HL-60/S4 treated with retinoic acid at 250 ng/mL for 4 days and 3 days (cell line): ENCODE data around the gene PRSS38.

Experiments
- in situ Hi-C: fragments of 300-500 bp; cut with MboI; formaldehyde crosslinking; loops from 2 replicates; pipeline ENCODE4 v1.7.0; 2022; ENCODE audit warnings: low sequenced_read_pairs

The PRSS38 gene

DNA sequence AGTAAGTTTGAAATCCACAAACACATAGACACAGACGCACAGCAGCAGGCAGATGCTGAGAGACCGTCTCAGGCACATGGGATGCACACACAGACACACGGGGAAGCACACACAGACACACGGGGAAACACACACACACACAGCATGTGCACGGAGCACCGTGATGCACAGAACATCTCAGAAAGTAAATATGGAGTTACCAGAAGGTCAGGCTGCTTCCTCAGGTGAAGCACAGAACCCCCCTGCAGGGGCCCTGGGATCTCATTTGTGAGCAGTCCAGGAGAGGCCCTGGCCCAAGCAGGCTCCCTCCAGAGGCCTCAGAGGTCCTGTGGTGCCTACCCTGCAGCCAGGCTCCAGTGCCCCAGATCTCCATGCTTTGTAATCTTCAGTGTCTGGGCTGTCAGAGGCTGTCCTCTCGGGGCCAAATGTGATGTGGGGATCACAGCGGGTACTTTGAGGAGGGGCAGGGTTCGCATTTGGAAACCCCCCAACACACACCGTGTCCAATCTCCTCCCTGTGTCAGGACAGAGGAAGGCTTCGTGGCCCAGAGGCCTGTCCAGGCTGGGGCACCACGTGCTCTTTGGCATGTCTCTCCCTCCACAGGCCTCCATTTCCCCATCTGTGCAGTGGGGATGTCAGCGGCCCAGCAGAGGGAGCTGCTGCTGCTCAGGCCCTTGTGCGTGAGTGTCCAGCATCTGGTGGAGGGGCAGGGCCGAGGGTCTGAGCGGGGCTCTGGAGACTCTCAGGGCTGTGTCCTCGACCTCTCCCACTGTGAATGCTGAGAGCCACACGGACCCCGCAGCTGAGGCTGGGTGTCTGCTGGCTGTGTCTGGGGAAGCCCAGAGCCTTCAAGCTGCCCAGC is 23.0 kb upstream of the PRSS38 start:
- in situ Hi-C loops, result no loop called here

GRCh38 chr1:227793079-227793947 is 22.2 kb upstream of the PRSS38 start:
- in situ Hi-C loops, result no loop called here

DNA sequence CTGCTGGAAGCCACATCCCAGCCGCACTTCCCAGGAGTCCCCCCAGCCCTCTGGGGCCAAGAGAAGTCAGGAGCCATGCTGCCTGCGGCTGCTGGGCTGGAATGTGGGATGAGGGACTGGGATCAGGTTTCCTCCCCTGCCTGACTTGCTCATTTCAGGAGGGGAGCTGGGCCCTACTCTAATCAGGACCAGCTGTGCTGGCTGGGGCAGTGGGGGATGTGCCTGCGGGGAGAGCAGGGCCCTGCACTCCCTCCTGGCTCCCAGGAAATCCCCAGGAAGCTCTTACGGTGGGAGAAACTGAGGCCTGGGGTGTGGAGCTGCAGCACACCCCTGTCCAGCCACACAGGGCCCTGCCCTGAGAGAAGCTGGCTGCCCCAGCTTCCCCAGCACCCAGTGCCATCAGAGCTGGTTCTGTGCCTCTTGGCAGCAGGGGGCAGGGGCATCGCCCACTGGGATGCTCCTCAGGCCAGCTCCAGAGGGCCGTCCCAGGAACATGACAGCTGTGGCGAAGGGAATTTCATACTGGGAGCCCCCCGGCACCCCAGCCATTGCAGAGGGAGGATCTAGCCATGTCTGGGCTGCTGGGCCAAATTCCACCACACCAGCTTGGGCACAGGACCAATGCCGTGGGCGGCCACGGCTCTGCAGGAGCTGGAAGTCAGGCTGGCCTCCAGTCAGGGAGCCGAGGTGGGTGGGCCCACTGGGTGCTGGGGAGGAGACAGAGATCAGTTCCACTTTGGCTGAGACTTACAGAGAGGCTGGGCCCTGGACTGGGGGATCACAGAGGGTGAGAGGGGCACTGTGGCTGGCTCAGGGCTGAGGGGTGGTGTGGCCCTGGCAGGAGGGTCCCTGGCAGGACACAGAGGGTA is 21.3 kb upstream of the PRSS38 start:
- in situ Hi-C loops, result no loop called here

GRCh38 chr1:227794817-227795192 is 20.7 kb upstream of the PRSS38 start:
- in situ Hi-C loops, result no loop called here

GRCh38 chr1:227795732-227796131 is 19.7 kb upstream of the PRSS38 start:
- in situ Hi-C loops, result no loop called here

DNA sequence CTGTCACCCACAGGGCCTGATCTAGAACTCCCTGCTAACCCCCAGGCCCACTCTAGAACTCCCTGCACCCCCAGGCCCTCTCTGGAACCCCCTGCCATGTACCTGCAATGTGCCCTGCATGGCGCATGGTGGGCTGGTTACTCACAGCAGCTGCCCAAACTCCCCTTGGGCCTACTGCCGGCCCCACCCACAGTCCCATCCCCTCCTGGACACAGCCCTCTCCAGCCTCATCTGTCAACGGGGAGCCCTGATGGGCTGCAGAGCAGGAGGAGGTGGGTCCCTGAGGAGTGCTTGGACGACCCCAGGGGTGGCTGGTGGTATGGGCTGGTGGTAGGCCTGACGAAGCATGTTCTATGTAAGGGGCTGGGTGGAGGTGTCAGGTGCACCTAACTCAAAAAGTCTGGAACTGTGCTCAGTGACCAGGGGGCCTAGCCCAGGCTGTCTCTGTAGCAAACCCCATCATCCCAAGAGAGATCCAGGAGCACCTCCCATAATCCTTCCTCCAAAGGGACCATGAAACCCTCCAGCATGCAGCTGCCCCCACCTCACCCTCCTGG is 19.0 kb upstream of the PRSS38 start:
- in situ Hi-C loops, result no loop called here

GRCh38 chr1:227797144-227797543 is 18.3 kb upstream of the PRSS38 start:
- in situ Hi-C loops, result no loop called here

DNA sequence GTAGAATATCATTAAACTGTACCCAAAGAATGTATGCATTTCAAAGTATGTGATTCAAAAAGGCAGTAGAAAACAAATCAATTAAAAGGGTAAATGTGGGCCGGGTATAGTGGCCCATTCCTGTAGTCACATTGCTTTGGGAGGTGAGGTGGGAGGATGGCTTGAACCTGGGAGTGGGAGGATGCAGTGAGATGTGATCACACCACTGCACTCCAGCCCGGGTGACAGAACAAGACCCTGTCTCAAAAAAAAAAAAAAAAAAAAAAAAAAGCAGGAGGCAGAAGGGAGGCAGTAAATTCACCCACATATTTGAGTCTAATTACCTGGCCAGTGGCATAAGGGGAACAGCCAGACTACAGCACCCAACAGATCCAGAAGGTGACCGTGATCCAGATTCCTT is 17.9 kb upstream of the PRSS38 start:
- in situ Hi-C loops, result no loop called here

DNA sequence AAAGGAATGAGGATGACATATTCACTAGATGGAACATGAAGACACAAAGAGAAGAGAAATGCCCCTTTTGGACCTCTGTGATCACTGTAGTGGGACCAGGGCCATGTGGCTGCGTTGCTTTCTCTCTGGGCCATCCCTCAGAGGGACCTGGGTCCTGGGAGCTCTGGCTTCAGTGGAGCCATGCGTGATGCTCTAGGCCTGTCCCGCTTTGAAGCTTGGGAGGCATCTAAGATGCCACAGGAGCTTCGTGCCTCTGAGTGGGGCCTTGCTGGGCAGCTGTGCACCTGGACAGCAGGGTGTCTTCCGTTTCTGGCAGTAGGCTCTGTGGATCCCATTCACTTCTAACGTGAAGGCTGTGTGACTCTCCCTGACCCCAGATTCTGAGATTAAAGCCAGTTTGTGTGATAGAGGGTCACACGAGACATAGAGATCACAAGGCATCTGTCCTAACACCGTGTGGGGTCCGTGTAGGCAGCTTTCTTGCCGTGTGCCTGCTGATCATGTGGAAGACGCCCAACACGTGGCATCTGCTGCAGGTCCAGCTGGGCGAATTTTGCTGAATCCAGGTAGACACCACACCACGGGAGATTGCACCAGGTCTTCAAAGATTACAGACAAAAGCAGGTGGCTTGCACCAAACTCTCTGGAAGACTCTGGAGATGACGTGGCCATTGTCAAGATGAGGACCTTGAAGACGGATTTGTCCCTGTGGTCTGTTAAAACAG is 17.2 kb upstream of the PRSS38 start:
- in situ Hi-C loops, result no loop called here

DNA sequence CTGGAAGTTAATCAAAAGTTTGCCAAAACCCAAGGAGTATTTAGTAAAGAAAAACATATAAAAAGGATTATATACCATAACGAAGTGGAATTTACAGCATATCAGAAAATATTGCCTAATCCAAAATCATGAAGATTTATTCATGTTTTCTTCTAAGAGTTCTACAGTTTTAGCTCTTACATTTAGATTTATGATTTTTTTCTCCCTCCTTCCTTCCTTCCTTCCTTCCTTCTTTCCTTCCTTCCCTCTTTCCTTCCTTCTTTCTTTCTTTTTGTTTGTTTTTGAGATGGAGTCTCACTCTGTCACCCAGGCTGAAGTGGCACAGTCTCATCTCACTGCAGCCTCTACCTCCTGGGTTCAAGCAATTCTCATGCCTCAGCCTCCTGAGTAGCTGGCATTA is 15.7 kb upstream of the PRSS38 start:
- in situ Hi-C loops, result no loop called here

- in situ Hi-C loops, result no loop called here
Measured at GRCh38 chr1:227803933-227804332, 11.5 kb upstream of the PRSS38 start.

- in situ Hi-C loops, result no loop called here
Measured at GRCh38 chr1:227805606-227806197, 9.8 kb upstream of the PRSS38 start.

GRCh38 chr1:227808566-227808965 is 6.9 kb upstream of the PRSS38 start:
- in situ Hi-C loops, result no loop called here

DNA sequence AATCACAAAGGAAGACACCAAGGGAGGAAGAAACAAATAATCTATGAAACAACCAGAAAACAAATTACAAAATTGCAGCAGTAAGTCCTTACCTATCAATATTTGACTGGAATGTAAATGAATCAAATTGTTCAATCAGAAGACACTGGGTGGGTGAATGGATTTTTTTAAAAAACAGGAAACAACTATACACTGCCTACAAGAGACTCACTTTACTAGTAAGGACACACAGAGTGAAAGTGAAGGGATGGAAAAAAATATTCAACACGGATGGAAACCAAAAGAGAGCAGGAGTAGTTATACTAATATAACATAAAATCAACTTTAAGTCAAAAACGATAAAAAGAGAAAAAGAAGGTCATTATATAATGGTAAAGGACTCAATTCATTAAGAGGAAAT is 6.4 kb upstream of the PRSS38 start:
- in situ Hi-C loops, result no loop called here

DNA sequence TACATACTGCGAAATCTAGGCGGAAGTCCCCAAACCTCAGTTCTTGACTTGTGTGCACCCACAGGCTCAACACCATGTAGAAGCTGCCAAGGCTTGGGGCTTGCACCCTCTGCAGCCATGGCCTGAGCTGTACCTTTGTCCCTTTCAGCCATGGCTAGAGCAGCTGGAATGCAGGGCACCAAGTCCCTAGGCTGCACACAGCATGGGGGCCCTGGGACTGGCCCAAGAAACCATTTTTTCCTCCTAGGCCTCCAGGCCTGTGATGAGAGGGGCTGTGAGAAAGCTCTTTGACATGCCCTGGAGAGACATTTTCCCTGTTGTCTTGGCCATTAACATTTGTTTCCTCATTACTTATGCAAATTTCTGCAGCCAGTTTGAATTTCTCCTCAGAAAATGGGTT is 1.5 kb upstream of the PRSS38 start:
- in situ Hi-C loops, result no loop called here

- in situ Hi-C loops, result no loop called here
Measured at GRCh38 chr1:227816750-227817446, 1.4 kb downstream of the PRSS38 start.

DNA sequence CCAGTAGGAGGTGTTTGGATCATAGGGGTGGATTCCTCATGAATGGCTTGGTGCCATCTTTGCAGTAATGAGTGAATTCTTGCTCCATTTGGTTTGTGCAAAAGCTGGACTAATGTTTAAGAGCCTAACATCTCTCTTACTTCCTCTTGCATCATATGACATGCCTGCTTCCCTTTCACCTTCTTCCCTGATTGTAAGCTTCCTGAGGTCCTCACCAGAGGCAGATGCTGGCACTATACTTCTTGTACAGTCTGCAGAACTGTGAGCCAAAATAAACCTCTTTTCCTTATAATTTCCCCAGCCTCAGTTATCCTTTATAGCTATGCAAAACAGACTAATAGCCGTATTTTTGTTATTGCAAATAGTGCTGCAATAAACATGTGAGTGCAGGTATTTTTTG is 8.1 kb downstream of the PRSS38 start:
- in situ Hi-C loops, result no loop called here

GRCh38 chr1:227824204-227824603 is 8.7 kb downstream of the PRSS38 start:
- in situ Hi-C loops, result no loop called here

GRCh38 chr1:227828786-227829185 is 13.3 kb downstream of the PRSS38 start:
- in situ Hi-C loops, result no loop called here
